GM18507 (cell line): ENCODE results near the gene AGXT2.

Source experiments
- DNase-seq: peaks from one replicate; pipeline ENCODE4 v3.0.0; 2011; ENCODE audit warnings: low read depth; ENCODE audit not compliant: insufficient read length; ENCODE audit errors: extremely low spot score
- FAIRE-seq: peaks from 2 replicates; lab custom pipeline; 2011; peaks lifted over from hg19 to GRCh38; lab: Jason Lieb, UNC

AGXT2 gene

GRCh38 chr5:35047785-35048404 lies at the start of gene AGXT2:
Gene AGXT2, minus strand, starts transcription at chr5:35047949. Its CDS starts 57 bp downstream, at chr5:35047892.
- DNase-seq (no peak), FAIRE-seq (no peak)

- DNase-seq (no peak), FAIRE-seq (no peak)
Observed at GRCh38 chr5:35096932-35097331, 49.2 kb upstream of the AGXT2 start.

- DNase-seq (no peak), FAIRE-seq (no peak)
Observed at GRCh38 chr5:35096216-35096615, 48.5 kb upstream of the AGXT2 start.

- DNase-seq, result no peak
- FAIRE-seq, result no peak
Observed at GRCh38 chr5:35095366-35095765, 47.6 kb upstream of the AGXT2 start.

- no peak for DNase-seq
- no peak for FAIRE-seq
Observed at GRCh38 chr5:35094948-35095347, 47.2 kb upstream of the AGXT2 start.

GRCh38 chr5:35092703-35093102 lies 45.0 kb upstream of the AGXT2 start:
- no peak for FAIRE-seq
- DNase-seq, result no peak

- FAIRE-seq (no peak), DNase-seq (no peak)
Observed at GRCh38 chr5:35091704-35092103, 44.0 kb upstream of the AGXT2 start.

GRCh38 chr5:35089334-35090314 lies 41.9 kb upstream of the AGXT2 start:
- DNase-seq, result peak; percentile 42
- FAIRE-seq, result peak; percentile 75

- no peak for FAIRE-seq
- no peak for DNase-seq
Observed at GRCh38 chr5:35087991-35088390, 40.2 kb upstream of the AGXT2 start.

GRCh38 chr5:35083150-35083549 lies 35.4 kb upstream of the AGXT2 start:
- DNase-seq (no peak), FAIRE-seq (no peak)

- no peak for FAIRE-seq
- DNase-seq, result no peak
Observed at GRCh38 chr5:35082530-35082929, 34.8 kb upstream of the AGXT2 start.

- no peak for DNase-seq
- FAIRE-seq, result no peak
Observed at GRCh38 chr5:35081134-35081533, 33.4 kb upstream of the AGXT2 start.

- DNase-seq (no peak), FAIRE-seq (no peak)
Observed at GRCh38 chr5:35073160-35073559, 25.4 kb upstream of the AGXT2 start.

GRCh38 chr5:35069188-35069587 lies 21.4 kb upstream of the AGXT2 start:
- FAIRE-seq (no peak), DNase-seq (no peak)

GRCh38 chr5:35067985-35068384 lies 20.2 kb upstream of the AGXT2 start:
- FAIRE-seq (no peak), DNase-seq (no peak)

- peak; percentile 87 for FAIRE-seq
- no peak for DNase-seq
Observed at GRCh38 chr5:35066260-35066795, 18.6 kb upstream of the AGXT2 start.

GRCh38 chr5:35063414-35063813 lies 15.7 kb upstream of the AGXT2 start:
- FAIRE-seq, result no peak
- no peak for DNase-seq

- FAIRE-seq (no peak), DNase-seq (no peak)
Observed at GRCh38 chr5:35061211-35061770, 13.5 kb upstream of the AGXT2 start.

GRCh38 chr5:35060236-35060635 lies 12.5 kb upstream of the AGXT2 start:
- DNase-seq, result no peak
- no peak for FAIRE-seq

GRCh38 chr5:35059251-35059650 lies 11.5 kb upstream of the AGXT2 start:
- FAIRE-seq, result no peak
- DNase-seq, result no peak
